K562 (cell line): Measurements from ENCODE around the gene YPEL2.

ENCODE experiments used
- E2F1 ChIP-seq: sonication (generic); formaldehyde crosslinking; IDR thresholded peaks from 2 replicates; pipeline ENCODE4 v1.8.1; 2023; ENCODE audit warnings: mild to moderate bottlenecking, missing genetic modification reagents, moderate library complexity
- GABPA ChIP-seq: fragments of 200-800 bp; sonication (Bioruptor generic); conservative IDR thresholded peaks from 2 replicates; pipeline ENCODE4 v1.6.1; 2016; ENCODE audit warnings: low read depth, missing genetic modification characterization, missing compliant biosample characterization
- MTA3 ChIP-seq: fragments of 450-650 bp; formaldehyde crosslinking; IDR thresholded peaks from 2 replicates; pipeline ENCODE4 v1.6.1; 2017; ENCODE audit warnings: mild to moderate bottlenecking, borderline replicate concordance
- PRPF4 ChIP-seq: fragments of 200-400 bp; formaldehyde crosslinking; IDR thresholded peaks from one replicate; pipeline ENCODE4 v1.6.1; 2017; ENCODE audit warnings: low read length, low read depth, mild to moderate bottlenecking; ENCODE audit not compliant: insufficient read depth, poor library complexity, severe bottlenecking
- RAD21 ChIP-seq, 2 experiments: fragments of 250-450 bp in 1 of 2; fragments of 450-650 bp in 1 of 2; sonication (Bioruptor Pico) in 1 of 2; formaldehyde crosslinking in 1 of 2; IDR thresholded peaks in 1 of 2; conservative IDR thresholded peaks in 1 of 2; 2 replicates each; pipeline versions ENCODE4 v1.4.0 to v1.8.0; 2020 to 2022; ENCODE audit warnings: mild to moderate bottlenecking in 2 of 2, moderate library complexity in 1 of 2
- RCOR1 ChIP-seq, 2 experiments: IDR thresholded peaks; 2 replicates each; pipeline ENCODE4 v1.6.1; 2012; ENCODE audit warnings: low read depth in 2 of 2, low read length in 2 of 2, borderline replicate concordance in 1 of 2, improper control_type of control experiment in 1 of 2
- RNF2 ChIP-seq: sonication (generic); IDR thresholded peaks from 2 replicates; pipeline ENCODE4 v1.6.1; 2016
- SIRT6 ChIP-seq: IDR thresholded peaks from one replicate; pipeline ENCODE4 v1.6.1; 2012; ENCODE audit warnings: low read depth, mild to moderate bottlenecking, control low read depth, inconsistent platforms, low read length, moderate library complexity
- TAF1 ChIP-seq: IDR thresholded peaks from 2 replicates; pipeline ENCODE4 v1.6.1; 2011; ENCODE audit warnings: mild to moderate bottlenecking, low read length, moderate library complexity; ENCODE audit not compliant: insufficient read depth, control insufficient read depth, severe bottlenecking; ENCODE audit errors: extremely low read depth
- TOE1 ChIP-seq, 2 experiments: fragments of 450-650 bp in 1 of 2; sonication (generic) in 1 of 2; formaldehyde crosslinking in 1 of 2; IDR thresholded peaks; 2 replicates each; pipeline versions ENCODE4 v1.7.1 to v1.8.0; 2016 to 2022; ENCODE audit warnings: borderline replicate concordance in 2 of 2, mild to moderate bottlenecking in 2 of 2, antibody characterized with exemption in 1 of 2, inconsistent platforms in 1 of 2, low read depth in 1 of 2, missing genetic modification reagents in 1 of 2, moderate library complexity in 1 of 2
- TF ChIP-seq, protein P1 (sequence below): sonication (generic); formaldehyde crosslinking; IDR thresholded peaks from 2 replicates; pipeline ENCODE4 v1.9.0; 2022; ENCODE audit warnings: mild to moderate bottlenecking, missing genetic modification reagents

GRCh38 chr17:59426031-59426430, 94.6 kb downstream of the YPEL2 start:
- no peak for TF ChIP-seq PRPF4
- TF ChIP-seq, protein P1, sequence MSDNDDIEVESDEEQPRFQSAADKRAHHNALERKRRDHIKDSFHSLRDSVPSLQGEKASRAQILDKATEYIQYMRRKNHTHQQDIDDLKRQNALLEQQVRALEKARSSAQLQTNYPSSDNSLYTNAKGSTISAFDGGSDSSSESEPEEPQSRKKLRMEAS (CRISPR knock-in tag), result no peak
- TF ChIP-seq RAD21 (CRISPR knock-in tag; conservative IDR thresholded peaks at IDR 0.05 in 1 of 2, IDR thresholded peaks at IDR 0.05 in 1 of 2), result no peak
- TF ChIP-seq RNF2, result no peak
- no peak for TF ChIP-seq MTA3
- no peak for TF ChIP-seq E2F1
- TF ChIP-seq SIRT6, result no peak
- TF ChIP-seq GABPA (tag), result no peak
- no peak for TF ChIP-seq TAF1
- TF ChIP-seq TOE1 (IDR thresholded peaks at IDR 0.05; ENCODE audit: borderline replicate concordance), result no peak
- no peak for TF ChIP-seq TOE1 (CRISPR knock-in tag; IDR thresholded peaks at IDR 0.05; ENCODE audit: borderline replicate concordance, low read depth)
- no peak for TF ChIP-seq RCOR1 (IDR thresholded peaks at IDR 0.05; ENCODE audit: borderline replicate concordance in 1 of 2, low read depth in 2 of 2, low read length in 2 of 2)
